ENCODE results near the gene CCSER1. TPM values are rescaled to one million over a fixed set of nuclear protein-coding genes. Genes with fewer than 3 reads are reported as not detected.

Gene CCSER1
- total and polyA plus RNA-seq, 2 experiments from 2014 or later = not detected

DNA sequence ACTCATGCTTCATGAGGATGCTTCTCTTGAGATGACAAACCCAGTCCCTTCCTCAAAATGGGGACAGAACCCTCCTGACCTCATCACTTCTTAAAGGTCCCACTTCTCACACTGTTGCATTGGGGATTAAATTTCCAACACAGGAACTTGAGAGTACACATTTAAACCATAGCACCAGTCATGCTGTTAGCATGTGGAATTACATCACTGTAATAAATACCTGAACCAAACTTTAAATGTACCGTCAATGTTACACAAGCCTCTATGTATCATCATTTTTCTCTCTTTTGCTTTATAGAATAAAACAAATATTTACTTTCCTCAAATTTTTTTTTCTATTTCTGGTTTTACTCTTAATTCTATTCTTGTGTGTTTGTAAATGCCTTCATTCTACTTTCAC is 448.2 kb downstream of the CCSER1 start:
- Histone ChIP-seq H3K4me3 (no peak overlapping the region), H3K4me1 (ENCODE audit: insufficient read depth) (no peaks in the 10 kb centered on the region), H3K27ac (no peak overlapping the region), H3K36me3 (ENCODE audit: low read depth) (no peaks in the 10 kb centered on the region), H3K9ac (no peak overlapping the region), H3F3A (ENCODE audit: insufficient read depth) (no peaks in the 10 kb centered on the region), H2AFZ (no peak overlapping the region), H3K79me2 (ENCODE audit: insufficient read depth) (no peaks in the 10 kb centered on the region), H4K20me1 (ENCODE audit: insufficient read depth) (no peaks in the 10 kb centered on the region), H3K9me3 (ENCODE audit: low read depth) (no peaks in the 10 kb centered on the region), H3K27me3 (replicated peaks; ENCODE audit: insufficient read depth) (no peaks in the 10 kb centered on the region), H3K9me2 (ENCODE audit: insufficient read depth) (no peaks in the 10 kb centered on the region), H3K4me2 (ENCODE audit: unreplicated experiment) (no peak overlapping the region)
- in situ Hi-C loops (cut with MboI) = no loop called here
- TF ChIP-seq EZH2phosphoT487 (IDR thresholded peaks at IDR 0.05; ENCODE audit: insufficient read depth, low read depth) (no peak), EZH2 (IDR thresholded peaks at IDR 0.05; ENCODE audit: insufficient read depth, poor library complexity, severe bottlenecking) (no peak)
- no peak for DNase-seq
- WGBS, 2 experiments (ENCODE audit: low coverage in 1 of 2, low lambda C conversion rate in 2 of 2, missing lambda C conversion rate in 2 of 2) = 44 to 63% methylated on average over 1 of the region's 1 CpG

DNA sequence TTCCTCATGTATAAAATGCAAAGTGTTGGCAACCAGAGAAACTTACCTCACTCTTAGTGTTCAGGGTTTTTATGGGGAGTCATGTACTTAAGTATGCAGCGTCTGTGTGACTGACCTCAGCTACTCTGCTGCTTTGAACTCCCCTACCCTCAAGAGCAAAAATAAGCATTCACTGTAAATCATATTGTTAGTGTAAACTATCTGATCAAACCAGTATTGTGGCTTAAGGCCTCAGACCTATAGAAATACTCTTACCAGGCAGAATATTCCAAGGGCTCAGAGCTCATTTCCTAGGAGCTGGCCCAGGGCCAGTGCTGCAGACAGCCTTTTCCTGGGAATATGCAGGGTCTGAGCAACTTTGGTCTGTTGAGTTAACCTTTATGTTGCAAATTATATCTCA is 453.1 kb downstream of the CCSER1 start:
- no peak overlapping the region for H3K27ac ChIP-seq
- H3K4me2 ChIP-seq (ENCODE audit: unreplicated experiment) = no peak overlapping the region
- no peaks in the 10 kb centered on the region for H3K79me2 ChIP-seq (ENCODE audit: insufficient read depth)
- no peak overlapping the region for H3K9ac ChIP-seq
- H3K9me2 ChIP-seq (ENCODE audit: insufficient read depth) = no peaks in the 10 kb centered on the region
- no peaks in the 10 kb centered on the region for H3F3A ChIP-seq (ENCODE audit: insufficient read depth)
- H2AFZ ChIP-seq = no peak overlapping the region
- WGBS, 2 experiments (ENCODE audit: low coverage in 1 of 2, low lambda C conversion rate in 2 of 2, missing lambda C conversion rate in 2 of 2) = 11 to 15% methylated on average over 1 of the region's 1 CpG
- H3K27me3 ChIP-seq (replicated peaks; ENCODE audit: insufficient read depth) = no peaks in the 10 kb centered on the region
- no peaks in the 10 kb centered on the region for H3K9me3 ChIP-seq (ENCODE audit: low read depth)
- H3K4me1 ChIP-seq (ENCODE audit: insufficient read depth) = no peaks in the 10 kb centered on the region
- H4K20me1 ChIP-seq (ENCODE audit: insufficient read depth) = no peaks in the 10 kb centered on the region
- TF ChIP-seq EZH2phosphoT487 (IDR thresholded peaks at IDR 0.05; ENCODE audit: insufficient read depth, low read depth) (no peak), EZH2 (IDR thresholded peaks at IDR 0.05; ENCODE audit: insufficient read depth, poor library complexity, severe bottlenecking) (no peak)
- DNase-seq = no peak
- H3K36me3 ChIP-seq (ENCODE audit: low read depth) = no peaks in the 10 kb centered on the region
- no peak overlapping the region for H3K4me3 ChIP-seq
- in situ Hi-C loops (cut with MboI) = no loop called here

DNA sequence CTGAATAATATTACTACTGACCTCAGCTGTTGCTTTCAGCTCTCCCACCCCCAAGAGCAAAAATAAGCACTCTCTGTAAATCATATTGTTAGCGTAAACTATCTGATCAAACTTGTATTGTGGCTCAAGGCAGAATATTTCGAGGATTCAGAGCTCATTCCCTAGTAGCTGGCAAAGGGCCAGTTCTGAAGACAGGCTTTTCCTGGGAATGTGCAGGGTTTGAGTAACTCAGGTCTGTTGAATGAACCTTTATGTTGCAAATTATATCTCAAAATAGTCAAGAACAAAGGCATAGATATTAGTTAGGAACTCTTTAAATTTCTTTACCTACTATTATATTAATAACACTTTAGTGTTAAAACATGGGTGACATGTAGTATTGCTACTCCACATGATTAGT is 454.9 kb downstream of the CCSER1 start:
- H3K9me2 ChIP-seq (ENCODE audit: insufficient read depth) = no peaks in the 10 kb centered on the region
- H2AFZ ChIP-seq = no peak overlapping the region
- no peak for DNase-seq
- H3K4me2 ChIP-seq (ENCODE audit: unreplicated experiment) = no peak overlapping the region
- no peaks in the 10 kb centered on the region for H3K79me2 ChIP-seq (ENCODE audit: insufficient read depth)
- H3K27me3 ChIP-seq (replicated peaks; ENCODE audit: insufficient read depth) = no peaks in the 10 kb centered on the region
- H3K36me3 ChIP-seq (ENCODE audit: low read depth) = no peaks in the 10 kb centered on the region
- H3K9me3 ChIP-seq (ENCODE audit: low read depth) = no peaks in the 10 kb centered on the region
- no peak overlapping the region for H3K27ac ChIP-seq
- H3K4me1 ChIP-seq (ENCODE audit: insufficient read depth) = no peaks in the 10 kb centered on the region
- no peaks in the 10 kb centered on the region for H3F3A ChIP-seq (ENCODE audit: insufficient read depth)
- in situ Hi-C loops (cut with MboI) = no loop called here
- no peak overlapping the region for H3K9ac ChIP-seq
- 17 to 24% methylated on average over 2 of the region's 2 CpGs for WGBS, 2 experiments (ENCODE audit: low coverage in 1 of 2, low lambda C conversion rate in 2 of 2, missing lambda C conversion rate in 2 of 2)
- TF ChIP-seq EZH2phosphoT487 (IDR thresholded peaks at IDR 0.05; ENCODE audit: insufficient read depth, low read depth) (no peak), EZH2 (IDR thresholded peaks at IDR 0.05; ENCODE audit: insufficient read depth, poor library complexity, severe bottlenecking) (no peak)
- no peak overlapping the region for H3K4me3 ChIP-seq
- H4K20me1 ChIP-seq (ENCODE audit: insufficient read depth) = no peaks in the 10 kb centered on the region

DNA sequence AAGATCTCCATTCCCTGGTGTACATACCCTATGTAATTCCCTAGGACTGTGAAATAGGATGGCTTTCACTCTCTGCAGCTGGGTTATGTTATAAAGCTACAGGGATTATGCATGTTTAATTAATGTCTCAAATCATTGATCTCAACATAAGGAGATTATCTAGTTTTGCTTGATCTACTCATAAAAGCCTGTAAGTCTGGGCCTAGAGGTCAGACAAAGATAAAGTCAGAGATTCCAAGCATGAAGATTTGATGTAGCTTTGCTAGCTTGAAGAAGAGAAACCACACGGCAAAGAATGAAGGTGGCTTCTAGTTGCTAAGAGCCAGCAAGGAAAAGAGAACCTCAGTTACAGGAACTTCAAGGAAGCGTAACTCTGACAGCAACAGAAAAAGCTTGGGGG is 456.9 kb downstream of the CCSER1 start:
- in situ Hi-C loops (cut with MboI) = no loop called here
- WGBS, 2 experiments (ENCODE audit: low coverage in 1 of 2, low lambda C conversion rate in 2 of 2, missing lambda C conversion rate in 2 of 2) = 24 to 42% methylated on average over 2 of the region's 2 CpGs
- Histone ChIP-seq H2AFZ (no peak overlapping the region), H3K36me3 (ENCODE audit: low read depth) (no peaks in the 10 kb centered on the region), H3K9me2 (ENCODE audit: insufficient read depth) (no peaks in the 10 kb centered on the region), H3K4me3 (no peak overlapping the region), H3K27me3 (replicated peaks; ENCODE audit: insufficient read depth) (no peaks in the 10 kb centered on the region), H3K27ac (no peak overlapping the region), H3K79me2 (ENCODE audit: insufficient read depth) (no peaks in the 10 kb centered on the region), H3K9ac (no peak overlapping the region), H4K20me1 (ENCODE audit: insufficient read depth) (no peaks in the 10 kb centered on the region), H3K4me1 (ENCODE audit: insufficient read depth) (no peaks in the 10 kb centered on the region), H3F3A (ENCODE audit: insufficient read depth) (no peaks in the 10 kb centered on the region), H3K4me2 (ENCODE audit: unreplicated experiment) (no peak overlapping the region), H3K9me3 (ENCODE audit: low read depth) (no peaks in the 10 kb centered on the region)
- TF ChIP-seq EZH2phosphoT487 (IDR thresholded peaks at IDR 0.05; ENCODE audit: insufficient read depth, low read depth) (no peak), EZH2 (IDR thresholded peaks at IDR 0.05; ENCODE audit: insufficient read depth, poor library complexity, severe bottlenecking) (no peak)
- DNase-seq = no peak

DNA sequence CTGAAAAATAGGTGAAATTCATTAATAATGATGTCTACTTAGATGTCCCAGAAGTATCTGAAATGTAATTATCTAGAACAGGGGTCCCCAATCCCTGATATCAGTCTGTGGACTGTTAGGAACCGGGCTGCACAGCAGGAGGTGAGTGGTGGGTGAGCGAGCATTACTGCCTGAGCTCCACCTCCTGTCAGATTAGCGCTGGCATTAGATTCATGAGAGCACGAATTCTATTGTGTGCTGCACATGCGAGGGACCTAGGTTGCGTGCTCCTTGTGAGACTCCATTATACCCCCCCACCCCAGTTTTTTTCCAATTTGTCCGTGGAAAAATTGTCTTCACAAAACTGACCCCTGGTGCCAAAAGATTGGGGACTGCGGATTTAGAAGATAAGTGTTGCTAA is 458.8 kb downstream of the CCSER1 start:
- 34 to 38% methylated on average over 8 of the region's 8 CpGs for WGBS, 2 experiments (ENCODE audit: low coverage in 1 of 2, low lambda C conversion rate in 2 of 2, missing lambda C conversion rate in 2 of 2)
- H3K27me3 ChIP-seq (replicated peaks; ENCODE audit: insufficient read depth) = no peaks in the 10 kb centered on the region
- no peaks in the 10 kb centered on the region for H4K20me1 ChIP-seq (ENCODE audit: insufficient read depth)
- H3K4me2 ChIP-seq (ENCODE audit: unreplicated experiment) = no peak overlapping the region
- H2AFZ ChIP-seq = no peak overlapping the region
- DNase-seq = no peak
- no peaks in the 10 kb centered on the region for H3K4me1 ChIP-seq (ENCODE audit: insufficient read depth)
- TF ChIP-seq EZH2 (IDR thresholded peaks at IDR 0.05; ENCODE audit: insufficient read depth, poor library complexity, severe bottlenecking) = no peak
- no peak for TF ChIP-seq EZH2phosphoT487 (IDR thresholded peaks at IDR 0.05; ENCODE audit: insufficient read depth, low read depth)
- no peaks in the 10 kb centered on the region for H3K79me2 ChIP-seq (ENCODE audit: insufficient read depth)
- H3F3A ChIP-seq (ENCODE audit: insufficient read depth) = no peaks in the 10 kb centered on the region
- H3K9ac ChIP-seq = no peak overlapping the region
- H3K27ac ChIP-seq = no peak overlapping the region
- no peaks in the 10 kb centered on the region for H3K36me3 ChIP-seq (ENCODE audit: low read depth)
- H3K9me2 ChIP-seq (ENCODE audit: insufficient read depth) = no peaks in the 10 kb centered on the region
- in situ Hi-C loops (cut with MboI) = no loop called here
- H3K4me3 ChIP-seq = no peak overlapping the region
- H3K9me3 ChIP-seq (ENCODE audit: low read depth) = no peaks in the 10 kb centered on the region

Data from GM23248 (cell line).